ENCODE data around the gene SLC25A31. TPM values are rescaled to one million over a fixed set of nuclear protein-coding genes. Genes with fewer than 3 reads are reported as not detected.
A peak's percentile ranks its signal among the peaks of the same experiment; 100 is the strongest.

SLC25A31 gene
- total RNA-seq (2014; rRNA removed; shearing (Covaris generic)): not detected in 2 replicates

GRCh38 chr4:127730142-127730913 lies at the start of gene SLC25A31:
Gene SLC25A31, plus strand, starts transcription at chr4:127730400. Its CDS starts 146 bp downstream, at chr4:127730546.
- DNase-seq (ENCODE audit: low read depth): no peak

GRCh38 chr4:127685292-127685691 lies 44.9 kb upstream of the SLC25A31 start:
- peak; percentile 35 for DNase-seq (ENCODE audit: low read depth)

GRCh38 chr4:127686658-127687057 lies 43.5 kb upstream of the SLC25A31 start:
- peak; percentile 66 for DNase-seq (ENCODE audit: low read depth)

GRCh38 chr4:127687580-127687979 lies 42.6 kb upstream of the SLC25A31 start:
- DNase-seq (ENCODE audit: low read depth): no peak

DNA sequence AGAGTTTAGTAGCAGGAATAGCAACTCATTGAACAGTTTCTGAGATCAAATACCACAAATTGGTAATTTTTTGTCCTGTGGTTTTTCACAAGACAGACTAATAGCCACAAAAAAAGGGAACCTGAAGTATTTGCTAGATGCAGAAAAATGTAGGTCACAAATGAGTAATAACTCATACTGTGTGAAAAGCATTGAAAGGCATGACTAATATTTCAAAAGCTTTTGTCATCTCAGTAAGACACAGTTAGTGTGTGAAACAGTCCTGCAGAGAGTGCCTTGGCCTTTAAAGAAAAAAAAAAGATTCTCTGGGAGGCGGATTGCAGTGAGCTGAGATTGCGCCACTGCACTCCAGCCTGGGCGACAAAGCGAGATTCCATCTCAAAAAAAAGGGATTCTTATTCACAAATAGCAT lies 31.4 kb upstream of the SLC25A31 start:
- DNase-seq (ENCODE audit: low read depth): peak; percentile 85

- DNase-seq (ENCODE audit: low read depth): peak; percentile 89
Measured at GRCh38 chr4:127708985-127709384, 21.2 kb upstream of the SLC25A31 start.

DNA sequence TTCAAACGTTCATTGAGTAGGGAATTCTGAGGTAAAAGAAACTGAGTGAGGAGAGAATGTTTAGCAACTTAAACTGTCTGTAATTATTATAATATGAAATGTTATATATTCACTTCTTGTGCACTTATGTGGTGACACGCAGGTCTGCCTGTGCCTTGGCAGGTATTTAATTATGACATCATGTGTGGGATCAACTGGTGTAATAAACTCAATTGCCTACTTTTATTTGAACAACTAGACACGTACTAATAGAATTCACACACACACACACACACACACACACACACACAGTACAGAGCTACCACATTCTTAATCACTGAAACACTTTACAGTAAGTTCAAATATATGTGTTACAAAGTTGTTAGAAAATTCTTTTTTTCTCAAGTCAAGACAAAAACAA lies 20.7 kb upstream of the SLC25A31 start:
- DNase-seq (ENCODE audit: low read depth): peak; percentile 2

- no peak for DNase-seq (ENCODE audit: low read depth)
Measured at GRCh38 chr4:127731406-127731805, 1.2 kb downstream of the SLC25A31 start.

GRCh38 chr4:127732623-127733328 lies 2.6 kb downstream of the SLC25A31 start:
- peak; percentile 50 for DNase-seq (ENCODE audit: low read depth)

DNA sequence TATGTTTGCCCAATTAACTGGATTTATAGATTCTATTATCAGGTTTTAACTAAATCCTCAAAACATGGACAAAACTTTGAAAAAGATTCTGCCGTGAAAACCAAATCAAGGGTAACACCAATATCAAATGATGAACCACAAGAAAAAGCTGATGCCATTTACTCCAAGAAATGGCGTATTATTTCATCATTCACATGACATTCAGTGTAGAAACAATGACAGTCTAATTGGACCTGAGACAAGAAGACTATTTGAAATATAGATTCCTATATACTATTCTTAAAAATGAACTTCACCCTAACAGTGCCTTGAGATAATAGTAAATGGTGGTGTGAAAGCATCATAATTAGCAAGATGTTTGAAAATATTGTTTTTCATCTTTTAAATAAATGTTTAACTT lies 4.8 kb downstream of the SLC25A31 start:
- DNase-seq (ENCODE audit: low read depth): no peak

- no peak for DNase-seq (ENCODE audit: low read depth)
Measured at GRCh38 chr4:127737295-127737694, 7.1 kb downstream of the SLC25A31 start.

DNA sequence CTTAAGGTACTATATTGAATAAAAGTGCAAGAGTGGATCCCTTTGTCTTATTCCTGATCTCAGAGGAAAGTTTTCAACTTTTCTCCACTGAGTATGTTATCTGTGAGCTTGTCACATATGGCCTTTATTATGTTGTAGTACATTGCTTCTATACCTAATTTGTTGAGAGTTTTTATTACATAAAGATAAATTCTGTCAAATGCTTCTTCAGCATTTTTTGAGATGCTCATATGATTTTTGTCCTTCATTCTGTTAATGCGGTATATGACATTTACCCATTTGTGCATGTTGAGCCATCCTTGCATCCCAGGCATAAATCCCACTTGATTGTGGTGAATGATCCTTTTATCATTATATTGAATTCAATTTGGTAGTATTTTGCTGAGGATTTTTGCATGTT lies 11.0 kb downstream of the SLC25A31 start:
- no peak for DNase-seq (ENCODE audit: low read depth)

- DNase-seq (ENCODE audit: low read depth): peak; percentile 1
Measured at GRCh38 chr4:127747883-127748282, 17.7 kb downstream of the SLC25A31 start.

GRCh38 chr4:127748957-127749356 lies 18.8 kb downstream of the SLC25A31 start:
- DNase-seq (ENCODE audit: low read depth): no peak

DNA sequence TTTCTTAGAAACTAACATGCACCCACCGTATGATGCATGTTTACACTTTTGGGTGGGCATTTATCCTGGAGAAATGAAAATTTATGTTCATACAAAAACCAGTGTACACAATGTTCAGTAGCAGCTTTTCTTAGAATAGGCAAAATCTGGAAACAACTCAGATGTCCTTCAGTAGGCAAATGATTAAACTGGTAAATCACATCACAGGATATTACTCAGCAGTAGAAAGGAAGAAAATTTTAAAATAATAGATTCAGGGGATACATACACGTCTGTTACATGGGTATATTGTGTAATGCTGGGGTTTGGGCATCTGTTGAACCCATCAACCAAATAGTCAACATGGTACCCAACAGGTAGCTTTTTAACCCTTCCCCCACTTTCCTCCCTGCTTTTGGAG lies 26.7 kb downstream of the SLC25A31 start:
- DNase-seq (ENCODE audit: low read depth): no peak

DNA sequence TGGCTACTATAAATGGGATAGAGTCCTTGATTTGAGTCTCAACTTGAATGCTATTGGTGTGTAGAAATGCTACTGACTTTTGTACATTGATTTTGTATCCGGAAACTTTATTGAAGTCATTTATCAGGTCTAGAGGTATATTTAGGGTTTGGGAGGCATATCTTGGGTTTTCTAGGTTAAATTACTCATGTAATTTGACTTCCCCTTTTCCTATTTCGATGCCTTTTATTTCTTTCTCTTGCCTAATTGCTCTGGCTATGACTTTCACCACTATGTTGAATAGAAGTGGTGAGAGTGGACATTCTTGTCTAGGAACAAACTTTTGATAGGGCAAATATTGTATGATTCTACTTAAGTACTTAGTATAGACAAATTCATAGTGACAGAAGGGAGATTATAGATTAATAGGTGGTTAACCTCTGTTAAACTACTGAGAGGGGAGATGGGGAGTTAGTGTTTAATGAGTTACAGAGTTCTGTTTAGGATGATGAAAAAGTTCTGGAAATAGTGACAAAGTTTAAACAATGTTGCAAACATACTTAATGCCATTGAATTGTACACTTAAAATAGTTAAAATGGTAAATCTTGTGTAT lies 29.1 kb downstream of the SLC25A31 start:
- DNase-seq (ENCODE audit: low read depth): no peak

DNA sequence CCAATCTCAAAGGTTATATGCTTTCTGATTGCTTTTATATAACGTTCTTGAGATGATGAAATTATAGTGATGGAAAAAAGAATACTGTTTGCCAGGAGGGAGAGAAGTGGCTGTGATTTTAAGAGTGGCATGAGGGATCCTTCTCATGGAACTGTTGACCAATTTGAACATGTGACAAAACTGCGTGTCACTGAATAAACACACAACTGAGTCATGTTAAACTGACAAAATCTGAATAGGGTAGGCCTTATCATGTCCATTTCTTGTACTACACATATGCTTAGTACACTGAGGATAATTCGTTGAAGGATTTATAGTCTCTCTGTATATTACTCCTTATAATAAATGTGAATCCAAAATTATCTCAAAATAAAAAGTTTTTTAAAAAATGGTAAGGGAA lies 29.7 kb downstream of the SLC25A31 start:
- DNase-seq (ENCODE audit: low read depth): no peak

DNA sequence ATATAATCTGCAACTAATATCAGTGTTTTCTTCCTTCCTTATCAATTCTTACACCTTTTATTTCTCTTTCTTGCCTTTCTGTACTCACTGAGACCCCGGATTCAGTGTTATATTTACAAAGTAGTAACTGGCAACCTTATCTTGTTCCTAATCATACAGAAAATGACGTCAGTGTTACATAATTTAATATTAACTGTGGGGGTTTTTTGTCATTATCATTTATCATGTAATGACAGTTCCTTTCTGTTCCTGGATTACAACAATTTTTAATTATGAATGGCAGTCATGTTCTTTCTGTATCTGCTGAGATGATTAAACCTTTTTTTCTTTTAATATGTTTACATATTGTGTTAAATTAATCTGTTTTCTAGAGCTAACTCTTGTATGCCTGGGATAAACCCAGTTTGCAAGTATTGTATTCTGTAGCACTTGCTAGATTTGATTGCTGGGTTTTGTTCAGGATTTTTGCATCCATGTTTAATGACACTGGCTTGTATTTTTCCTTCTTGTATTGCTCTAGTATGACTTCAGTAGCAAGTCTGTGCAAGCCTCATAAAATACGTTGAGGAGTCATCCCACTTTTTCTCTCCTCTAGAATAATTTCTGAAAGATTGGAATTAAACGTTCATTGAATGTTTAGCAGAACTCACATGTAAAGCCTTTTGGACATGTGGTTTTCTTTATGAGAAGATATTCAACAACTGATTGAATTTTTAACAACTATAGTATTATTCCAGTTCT lies 41.5 kb downstream of the SLC25A31 start:
- DNase-seq (ENCODE audit: low read depth): no peak

GRCh38 chr4:127772769-127773671 lies 42.8 kb downstream of the SLC25A31 start:
- DNase-seq (ENCODE audit: low read depth): no peak

DNA sequence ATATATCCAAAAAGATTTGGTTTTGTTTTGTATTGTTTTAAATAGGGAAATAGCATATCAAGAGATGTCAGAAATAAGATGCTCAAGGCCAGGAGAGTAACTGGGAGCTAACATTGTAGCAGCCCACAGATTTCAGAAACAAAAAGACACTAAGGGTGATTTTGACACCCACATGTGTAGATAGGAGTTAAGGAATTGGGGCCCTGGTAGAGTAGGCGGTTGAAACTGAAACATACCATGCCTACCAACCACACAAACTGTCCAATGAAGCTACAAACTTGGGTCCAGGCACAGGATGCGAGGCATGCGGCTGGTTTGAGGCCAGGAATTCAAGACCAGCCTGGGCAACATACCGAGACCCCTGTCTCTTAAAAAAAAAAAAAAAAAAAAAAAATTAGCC lies 45.6 kb downstream of the SLC25A31 start:
- DNase-seq (ENCODE audit: low read depth): no peak

DNA sequence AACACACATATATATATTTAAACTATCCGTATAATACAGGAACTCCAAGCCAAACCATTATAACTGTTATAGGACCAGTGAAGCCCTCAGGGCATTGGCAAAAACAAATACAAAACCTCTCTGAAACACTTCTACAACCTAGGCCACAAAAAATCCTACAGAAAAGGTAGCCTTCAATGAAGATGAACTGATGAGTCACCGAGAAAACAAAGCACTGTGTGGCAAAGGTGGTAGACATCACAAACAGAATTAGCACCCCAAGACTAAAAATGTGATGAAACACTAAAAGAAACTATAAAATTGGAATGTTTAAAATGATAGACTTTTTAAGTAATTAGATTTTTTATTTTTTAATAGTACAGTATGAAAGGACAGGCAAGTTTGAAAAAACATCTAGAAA lies 46.4 kb downstream of the SLC25A31 start:
- peak; percentile 7 for DNase-seq (ENCODE audit: low read depth)
